Medulla oblongata (tissue), 1 donor: ENCODE data around the gene GLTPD2.

Experiments
- DNase-seq: peaks from one replicate; pipeline ENCODE4 v3.0.0-alpha.2; 2015; ENCODE audit errors: extremely low spot score

The GLTPD2 gene

DNA sequence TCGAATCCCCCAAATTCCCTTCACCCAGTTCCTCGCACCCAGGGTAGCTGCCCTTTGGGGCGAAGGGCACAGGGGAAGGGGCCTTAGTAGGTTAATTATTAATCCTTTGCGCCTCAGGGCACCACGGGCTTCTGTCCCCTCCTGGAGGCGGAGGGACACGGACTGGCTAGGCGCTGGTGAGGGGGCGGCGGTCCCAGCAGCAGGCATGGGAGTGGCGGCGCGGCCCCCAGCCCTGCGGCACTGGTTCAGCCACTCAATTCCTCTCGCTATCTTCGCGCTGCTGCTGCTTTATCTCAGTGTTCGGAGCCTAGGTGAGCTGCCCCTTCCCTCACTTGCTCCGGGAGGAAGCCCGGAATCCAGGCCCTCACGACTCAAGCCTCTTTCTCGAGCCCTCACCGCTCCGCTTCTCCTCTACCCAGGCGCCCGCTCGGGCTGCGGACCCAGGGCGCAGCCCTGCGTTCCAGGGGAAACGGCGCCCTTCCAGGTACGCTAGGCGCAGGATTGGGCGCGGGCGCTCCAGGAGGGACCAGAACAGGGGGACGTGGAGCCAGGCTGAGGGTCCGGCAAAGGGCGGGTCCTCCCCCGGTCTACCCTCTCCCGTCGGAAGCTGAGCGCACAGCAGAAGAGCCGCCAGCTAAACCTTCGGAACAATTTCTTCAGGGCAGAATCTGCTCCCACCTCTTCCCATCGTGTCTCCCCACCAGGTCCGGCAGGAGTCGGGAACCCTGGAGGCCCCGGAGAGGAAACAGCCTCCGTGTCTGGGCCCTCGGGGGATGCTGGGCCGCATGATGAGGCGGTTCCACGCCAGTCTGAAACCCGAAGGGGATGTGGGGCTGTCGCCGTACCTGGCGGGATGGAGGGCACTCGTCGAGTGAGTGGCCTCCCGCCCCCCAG lies at the start of gene GLTPD2:
Gene GLTPD2, plus strand, starts transcription at position 158 of the 894 bp plus-strand sequence. Its CDS starts 48 bp downstream, at position 206.
- no peak for DNase-seq

DNA sequence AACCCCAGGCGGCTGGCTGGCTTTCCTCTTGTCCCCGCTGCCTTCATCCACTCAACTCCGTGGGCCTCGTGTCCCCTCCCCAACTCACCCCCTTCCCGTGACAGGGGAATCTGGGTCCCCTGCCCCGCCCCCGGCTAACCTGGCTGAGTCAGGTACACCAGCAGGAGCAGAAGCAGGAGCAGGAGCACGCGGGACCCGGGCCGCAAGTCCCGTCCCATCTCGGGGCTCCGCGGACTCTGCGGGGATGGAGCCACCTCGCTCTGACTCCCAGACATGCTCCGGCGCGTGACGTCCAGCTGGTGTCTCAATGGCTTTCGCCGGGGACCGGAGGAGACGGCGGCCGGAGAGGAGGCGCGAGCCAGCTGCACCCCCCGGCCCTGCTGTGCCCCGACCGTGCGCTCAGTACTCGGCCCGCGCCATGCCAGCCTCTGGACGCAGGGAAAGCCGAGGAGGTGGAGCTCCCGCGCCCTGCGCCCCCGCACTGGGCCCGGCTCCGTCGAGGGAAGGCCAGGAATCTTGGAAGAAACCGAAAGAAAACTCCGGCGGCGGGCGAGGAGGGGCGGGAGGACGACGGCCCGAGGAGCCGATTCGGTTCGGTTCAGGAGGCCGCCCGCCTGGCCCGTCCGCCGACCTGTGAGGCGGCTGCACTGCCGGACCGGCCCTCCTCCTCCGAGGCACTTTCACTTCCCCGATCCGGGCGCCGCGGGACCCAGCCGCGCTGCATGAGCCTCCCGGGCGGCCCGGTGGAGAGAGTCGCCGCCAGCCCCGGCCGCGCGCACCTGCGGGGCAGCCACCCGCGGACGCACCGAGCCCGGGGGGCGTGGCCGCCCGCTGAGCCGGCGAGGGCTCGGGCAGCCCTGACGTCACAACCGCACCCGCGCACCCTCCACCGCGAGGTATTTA lies 49.4 kb upstream of the GLTPD2 start, which contains the start of the genes CXCL16 and ZMYND15:
Gene CXCL16, minus strand, starts transcription at position 807 of the 903 bp plus-strand sequence. Its CDS starts 589 bp downstream, at position 218.
Gene ZMYND15, plus strand, starts transcription at position 712 of the 903 bp plus-strand sequence. CDS start 716 bp downstream, outside the sequence.
- DNase-seq = peak; percentile 32

DNA sequence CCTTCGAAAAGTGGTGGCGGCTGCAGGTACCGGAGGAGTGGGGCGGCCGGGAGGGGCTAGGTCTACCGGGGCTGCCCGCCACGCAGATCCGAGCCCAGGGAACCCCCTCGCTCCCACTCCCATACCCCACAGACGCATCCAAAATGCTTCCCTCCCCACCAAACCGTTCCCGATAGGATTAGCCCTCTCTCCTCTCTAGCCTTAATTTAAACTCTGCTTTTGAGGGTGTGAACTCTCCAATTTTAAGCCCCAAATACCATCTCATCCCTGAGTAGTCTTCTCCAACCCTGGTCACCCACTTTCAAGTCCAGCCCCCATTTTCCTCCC lies 48.8 kb upstream of the GLTPD2 start:
- no peak for DNase-seq

DNA sequence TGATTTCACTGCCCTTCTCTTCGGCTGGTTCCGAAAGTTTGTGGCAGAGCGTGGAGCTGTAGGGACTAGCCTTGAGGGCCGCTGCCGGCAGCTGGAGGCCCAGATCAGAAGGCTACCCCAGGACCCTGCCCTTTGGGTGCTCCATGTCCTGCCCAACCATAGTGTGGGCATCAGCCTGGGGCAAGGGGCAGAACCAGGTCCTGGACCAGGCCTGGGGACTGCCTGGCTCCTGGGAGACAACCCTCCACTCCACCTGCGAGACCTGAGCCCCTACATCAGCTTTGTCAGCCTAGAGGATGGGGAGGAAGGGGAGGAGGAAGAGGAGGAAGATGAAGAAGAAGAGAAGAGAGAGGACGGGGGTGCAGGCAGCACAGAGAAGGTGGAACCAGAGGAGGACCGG lies 48.2 kb upstream of the GLTPD2 start:
- DNase-seq = no peak

DNA sequence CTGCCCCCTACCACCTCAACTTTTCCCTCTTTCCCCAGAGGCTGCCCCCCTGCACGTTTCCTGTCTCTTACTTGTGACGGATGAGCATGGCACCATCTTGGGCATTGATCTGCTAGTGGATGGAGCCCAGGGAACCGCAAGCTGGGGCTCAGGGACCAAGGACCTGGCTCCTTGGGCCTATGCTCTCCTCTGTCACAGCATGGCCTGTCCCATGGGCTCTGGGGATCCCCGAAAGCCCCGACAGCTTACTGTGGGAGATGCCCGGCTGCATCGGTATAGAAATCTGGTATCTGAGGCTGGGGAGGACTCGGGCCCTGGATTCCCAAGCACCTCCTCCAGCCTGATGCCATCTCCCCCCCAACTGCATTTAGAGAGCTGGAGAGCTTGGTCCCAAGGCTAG lies 47.2 kb upstream of the GLTPD2 start:
- DNase-seq = no peak

DNA sequence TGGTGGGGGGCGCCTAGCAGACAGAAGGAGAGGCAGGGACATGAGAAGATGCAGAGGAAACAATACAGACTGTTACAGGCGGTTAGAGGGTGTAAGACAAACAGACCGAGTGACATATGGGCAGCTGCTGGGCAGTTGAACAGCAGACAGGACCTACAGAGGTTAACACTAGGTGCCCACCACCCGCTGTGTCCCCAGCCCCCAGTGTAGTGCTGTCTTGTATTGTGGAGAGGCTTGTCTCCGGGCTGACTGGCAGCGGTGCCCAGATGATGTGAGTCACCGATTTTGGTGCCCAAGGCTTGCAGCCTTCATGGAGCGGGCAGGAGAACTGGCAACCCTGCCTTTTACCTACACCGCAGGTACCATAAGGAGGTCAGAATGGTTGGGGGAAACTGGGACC lies 46.6 kb upstream of the GLTPD2 start:
- no peak for DNase-seq

DNA sequence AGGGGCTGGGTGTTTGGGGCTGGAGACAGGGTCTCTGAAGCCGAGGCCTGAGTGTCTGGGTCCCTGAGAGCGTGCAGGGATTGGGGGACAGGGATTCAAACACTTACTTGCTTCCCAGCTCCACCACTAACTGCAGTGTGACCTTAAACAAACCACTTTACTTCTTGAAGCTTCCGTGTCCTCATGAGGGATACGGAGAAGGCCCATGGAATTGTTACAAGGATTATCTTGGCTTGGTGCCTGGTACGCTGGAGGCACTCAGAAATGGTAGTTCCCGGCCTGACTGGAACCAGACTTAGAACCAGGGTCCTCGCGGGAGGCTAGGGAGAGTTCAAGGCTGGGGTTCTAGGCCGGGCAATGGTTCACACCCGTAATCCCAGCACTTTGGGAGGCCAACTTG lies 46.1 kb upstream of the GLTPD2 start:
- no peak for DNase-seq

DNA sequence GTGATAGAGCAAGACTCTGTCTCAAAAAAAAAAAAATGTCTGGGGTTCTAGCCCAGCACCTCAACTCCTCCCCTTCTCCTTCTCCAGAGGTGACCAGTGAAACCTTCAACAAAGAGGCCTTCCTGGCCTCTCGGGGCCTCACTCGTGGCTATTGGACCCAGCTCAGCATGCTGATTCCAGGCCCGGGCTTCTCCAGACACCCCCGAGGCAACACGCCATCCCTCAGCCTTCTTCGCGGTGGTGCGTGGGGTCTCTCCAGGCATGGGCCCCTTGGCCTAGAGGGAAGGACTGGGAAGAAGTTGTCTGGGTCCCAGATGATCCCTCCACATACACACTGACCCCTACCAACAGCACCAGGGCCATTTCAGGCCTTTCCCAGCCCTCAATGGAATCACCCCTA lies 45.5 kb upstream of the GLTPD2 start:
- no peak for DNase-seq

DNA sequence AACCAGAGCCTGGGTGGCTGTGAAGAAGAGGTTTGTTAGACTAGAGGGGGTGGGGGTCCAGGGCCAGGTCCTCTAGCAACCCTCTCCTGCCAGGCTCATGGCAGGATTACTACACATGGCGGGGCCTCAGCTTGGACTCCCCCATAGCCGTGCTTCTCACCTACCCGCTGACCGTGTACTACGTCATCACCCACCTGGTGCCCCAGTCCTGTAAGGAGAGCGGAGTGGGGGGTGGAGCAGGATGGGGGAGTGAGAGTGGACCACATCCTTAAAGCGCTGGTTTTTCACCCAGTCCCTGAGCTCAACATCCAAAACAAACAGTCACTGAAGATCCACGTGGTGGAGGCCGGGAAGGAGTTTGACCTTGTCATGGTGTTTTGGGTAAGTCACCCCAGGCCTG lies 44.9 kb upstream of the GLTPD2 start:
- DNase-seq = no peak

DNA sequence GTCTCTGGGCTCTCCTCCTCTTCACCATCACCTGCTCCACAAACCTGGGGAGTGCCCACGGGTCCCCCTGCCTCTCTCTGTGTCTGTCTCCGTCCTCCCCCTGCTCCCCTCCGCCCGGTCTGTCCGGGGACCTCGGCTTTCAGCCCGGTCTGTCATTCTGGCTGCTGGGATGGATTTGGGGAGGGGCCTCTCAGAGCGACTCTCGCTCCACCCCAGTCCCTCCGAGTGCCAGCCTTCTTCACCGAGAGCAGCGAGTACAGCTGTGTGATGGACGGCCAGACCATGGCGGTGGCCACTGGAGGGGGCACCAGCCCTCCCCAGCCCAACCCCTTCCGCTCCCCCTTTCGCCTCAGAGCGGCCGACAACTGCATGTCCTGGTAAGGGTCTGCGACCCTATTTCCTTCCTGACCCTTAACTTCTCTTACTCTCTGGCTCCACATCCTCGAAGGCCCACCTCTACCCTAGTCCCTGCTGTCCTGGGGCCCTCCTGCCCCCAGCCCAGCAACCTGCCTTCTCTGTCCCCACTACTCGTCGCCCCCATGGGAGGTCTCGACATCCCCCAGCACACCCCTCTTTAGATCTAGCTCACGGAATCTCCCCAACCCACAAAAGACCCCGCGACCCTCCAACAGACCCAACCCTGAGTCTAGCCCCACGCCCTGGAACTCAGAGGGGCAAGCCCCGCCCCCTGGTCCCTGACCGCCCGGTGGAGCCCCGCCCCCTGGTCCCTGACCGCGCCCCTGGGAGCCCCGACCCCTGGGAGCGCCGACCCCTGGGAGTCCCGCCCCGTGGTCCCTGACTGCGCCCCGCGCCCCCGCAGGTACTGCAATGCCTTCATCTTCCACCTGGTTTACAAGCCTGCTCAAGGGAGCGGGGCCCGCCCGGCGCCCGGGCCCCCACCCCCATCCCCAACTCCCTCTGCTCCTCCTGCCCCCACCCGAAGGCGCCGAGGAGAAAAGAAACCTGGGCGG lies 43.5 kb upstream of the GLTPD2 start:
- no peak for DNase-seq

DNA sequence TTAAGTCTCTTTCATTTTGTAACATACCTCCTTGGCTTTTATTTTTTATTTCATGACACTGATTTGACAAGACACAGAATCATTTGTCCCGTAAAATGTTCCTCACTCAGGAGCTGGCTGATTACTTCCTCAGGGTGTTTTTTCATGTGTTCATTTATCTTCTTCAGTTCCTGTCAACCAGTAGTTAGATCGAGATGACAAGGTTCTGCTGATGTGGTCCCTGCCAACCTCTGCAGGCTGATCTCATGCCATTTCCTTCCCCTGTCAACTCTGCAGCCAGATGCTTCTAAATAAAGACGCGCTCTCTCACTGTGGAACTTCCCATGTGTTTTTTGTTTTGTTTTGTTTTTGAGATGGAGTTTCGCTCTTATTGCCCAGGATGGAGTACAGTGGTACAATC lies 40.9 kb upstream of the GLTPD2 start:
- peak; percentile 76 for DNase-seq

DNA sequence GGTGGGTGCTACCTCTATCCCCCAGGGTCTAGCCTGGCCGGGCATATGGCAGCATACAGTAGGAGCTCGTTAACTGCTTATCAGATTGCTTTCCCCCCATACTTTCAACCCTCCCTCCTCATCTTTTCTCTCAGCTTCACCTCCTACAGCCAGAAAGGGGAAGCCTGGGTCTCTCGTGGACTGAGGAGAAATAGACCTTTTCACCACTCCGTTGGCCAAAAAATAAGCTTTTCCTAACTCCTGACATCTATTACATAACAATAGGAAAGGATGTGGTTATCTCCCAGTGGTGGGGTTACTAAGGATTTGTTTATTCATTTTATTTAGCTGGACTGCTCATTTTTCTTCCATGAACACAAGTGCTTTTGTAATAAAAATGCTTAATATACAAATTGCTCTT lies 40.1 kb upstream of the GLTPD2 start:
- no peak for DNase-seq

DNA sequence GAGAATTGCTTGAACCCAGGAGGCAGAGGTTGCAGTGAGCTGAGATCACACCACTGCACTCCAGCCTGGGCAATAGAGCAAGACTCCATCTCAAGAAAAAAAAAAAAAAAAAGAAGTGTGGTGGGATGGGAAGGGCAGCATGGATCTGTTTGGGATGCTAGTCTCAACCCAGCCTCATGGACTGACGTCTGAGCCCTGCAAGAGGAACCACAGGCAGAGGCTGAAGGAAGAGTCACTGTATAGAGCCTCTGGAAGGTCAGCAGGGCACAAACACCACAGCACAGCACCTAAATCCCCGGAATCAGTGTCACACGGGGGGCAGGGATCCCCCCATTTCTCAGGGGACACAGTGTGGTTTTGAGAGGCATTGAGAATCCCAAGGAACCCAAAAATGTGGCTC lies 38.2 kb upstream of the GLTPD2 start:
- no peak for DNase-seq

DNA sequence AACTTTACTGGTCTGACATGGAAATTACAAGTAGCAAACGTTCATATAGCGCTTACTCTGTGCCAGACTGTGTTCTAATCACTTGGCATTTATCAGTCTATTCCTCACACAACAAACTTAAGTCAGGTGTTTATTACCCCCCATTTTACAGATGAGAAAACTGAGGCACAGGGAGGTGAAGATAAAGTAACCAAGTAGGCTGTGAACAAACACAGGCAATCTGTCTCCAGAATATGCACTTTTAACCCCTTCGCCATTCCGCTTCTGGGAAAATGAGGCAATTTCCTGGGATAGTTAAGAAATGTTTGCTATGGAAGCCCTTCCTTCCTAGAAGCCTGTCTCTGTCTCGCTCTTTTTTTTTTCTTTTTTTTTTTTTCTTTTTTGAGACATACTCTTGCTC lies 36.8 kb upstream of the GLTPD2 start:
- no peak for DNase-seq

DNA sequence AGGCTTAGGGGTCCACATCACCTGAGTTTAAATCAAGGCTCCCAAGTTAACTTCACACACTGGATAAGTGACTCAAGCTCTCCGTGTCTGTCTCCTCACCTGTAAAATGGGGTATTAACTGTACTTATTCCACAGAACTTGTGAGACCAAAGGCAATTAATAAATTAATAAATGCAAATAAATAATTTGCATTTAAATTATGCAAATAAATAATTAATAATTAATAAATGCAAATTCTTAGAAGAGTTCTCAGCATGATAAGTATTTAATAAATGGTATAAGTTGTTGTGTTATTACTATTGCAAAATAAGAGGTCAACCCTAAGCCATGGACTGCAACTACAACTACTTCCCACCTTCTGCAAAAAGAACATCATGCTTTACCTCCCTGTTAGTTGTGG lies 35.4 kb upstream of the GLTPD2 start:
- no peak for DNase-seq

DNA sequence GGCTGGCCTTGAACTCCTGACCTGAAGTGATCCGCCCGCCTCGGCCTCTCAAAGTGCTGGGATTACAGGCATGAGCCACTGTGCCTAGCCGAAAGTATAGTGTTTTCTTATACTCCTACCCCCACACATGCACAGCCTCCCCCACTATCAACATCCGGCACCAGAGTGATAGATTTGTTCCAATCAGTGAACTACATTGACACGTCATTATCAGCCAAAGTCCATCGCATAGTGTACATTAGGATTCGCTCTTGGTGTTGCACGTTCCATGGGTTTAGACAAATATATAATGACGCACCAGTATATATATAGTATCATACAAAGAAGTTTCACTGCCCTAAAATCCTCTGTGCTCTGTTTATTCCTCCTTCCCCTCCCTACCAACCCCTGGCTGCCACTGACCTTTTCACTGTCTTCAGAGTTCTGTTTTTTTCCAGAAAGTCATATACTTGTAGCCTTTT lies 29.0 kb upstream of the GLTPD2 start:
- DNase-seq = peak; percentile 41

DNA sequence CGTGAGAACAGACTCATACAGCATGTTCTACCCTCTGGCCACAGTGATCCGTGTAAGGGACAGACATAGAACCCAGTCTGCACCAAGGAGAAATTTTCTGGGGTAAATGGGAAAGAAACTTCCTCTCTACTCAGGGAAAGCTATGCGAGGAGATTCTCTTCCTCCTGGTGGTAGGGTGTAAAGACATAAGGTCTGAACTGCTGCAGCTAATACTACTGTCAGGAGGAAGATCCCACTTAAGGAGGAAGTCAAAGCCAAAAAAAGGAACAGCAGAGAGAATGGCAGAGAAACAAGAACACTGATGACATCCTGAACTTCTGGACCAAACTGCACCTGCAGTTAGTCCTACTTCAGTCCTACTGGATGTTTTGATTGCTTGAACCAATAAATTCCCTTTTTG lies 24.2 kb upstream of the GLTPD2 start:
- peak; percentile 77 for DNase-seq

DNA sequence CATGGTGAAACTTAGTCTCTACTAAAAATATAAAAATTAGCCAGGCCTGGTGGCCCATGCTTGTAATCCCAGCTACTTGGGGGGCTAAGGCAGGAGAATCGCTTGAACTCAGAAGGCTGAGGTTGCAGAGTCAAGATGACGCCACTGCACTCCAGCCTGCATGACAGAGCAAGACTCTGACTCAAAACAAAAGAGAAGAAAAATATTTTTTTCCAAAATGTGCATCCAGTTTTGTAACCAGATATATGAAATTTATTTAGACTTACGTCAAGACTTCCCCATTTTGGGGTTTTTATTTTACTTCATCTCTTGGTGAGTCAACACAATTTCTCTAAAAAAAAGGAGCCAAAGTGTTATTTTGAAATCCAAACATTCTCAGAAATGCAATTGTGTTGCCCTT lies 22.6 kb upstream of the GLTPD2 start:
- DNase-seq = no peak

DNA sequence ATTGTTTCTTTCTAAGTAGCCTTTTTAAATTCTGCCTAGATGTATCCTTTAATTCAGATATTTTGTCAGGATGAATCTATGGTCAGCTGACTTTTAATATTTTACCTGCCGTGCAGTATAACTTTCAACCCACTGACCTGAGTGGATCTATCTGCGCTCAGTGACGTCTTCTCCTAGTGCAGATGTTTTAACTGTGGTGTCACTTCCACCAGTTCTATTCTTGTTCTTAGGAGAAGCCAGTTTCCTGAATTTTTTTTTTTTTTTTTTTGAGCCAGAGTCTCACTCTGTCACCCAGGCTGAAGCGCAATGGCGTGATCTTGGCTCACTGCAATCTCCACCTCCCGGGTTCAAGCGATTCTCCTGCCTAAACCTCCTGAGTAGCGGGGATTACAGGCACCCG lies 22.0 kb upstream of the GLTPD2 start:
- DNase-seq = no peak

DNA sequence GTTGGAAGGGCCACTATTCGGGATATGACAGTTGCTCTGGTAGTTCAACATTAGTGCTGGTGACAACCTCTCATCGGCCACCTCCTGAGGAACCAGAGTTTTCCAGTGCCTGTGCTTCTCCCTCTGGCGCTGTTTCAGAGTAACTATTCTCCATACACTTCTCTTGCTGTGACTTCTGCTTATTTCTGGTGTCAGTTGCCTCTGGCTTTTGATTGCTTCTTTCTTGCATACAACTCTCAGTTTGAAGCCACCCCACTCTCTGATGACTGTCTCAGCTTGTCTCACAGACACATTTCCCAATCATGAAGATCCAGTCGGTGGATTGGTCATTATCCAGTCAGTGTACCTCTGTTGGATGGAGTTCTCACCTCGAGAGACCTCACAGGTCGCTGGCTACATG lies 20.5 kb upstream of the GLTPD2 start:
- peak; percentile 42 for DNase-seq

DNA sequence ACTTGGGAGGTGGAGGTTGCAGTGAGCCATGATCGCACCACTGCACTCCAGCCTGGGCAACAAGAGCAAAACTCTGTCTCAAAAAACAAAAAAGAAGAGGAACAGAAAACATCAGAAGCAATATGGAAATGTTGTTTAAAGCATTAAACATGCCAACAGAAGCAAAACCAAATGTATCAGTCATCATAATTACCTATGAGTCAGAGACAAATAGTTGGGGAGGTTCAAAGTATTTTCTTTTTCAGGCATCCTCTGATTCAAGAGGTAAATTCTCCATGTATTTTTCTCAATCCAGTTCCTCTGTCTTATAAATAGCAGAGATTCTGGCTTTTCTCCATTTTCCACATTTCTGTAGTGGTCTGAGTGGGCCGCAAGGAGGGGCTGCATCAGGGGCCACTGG lies 19.1 kb upstream of the GLTPD2 start:
- no peak for DNase-seq
